Myometrial cell (primary cell): Measurements from ENCODE around the gene TPSG1. TPM values are rescaled to one million over a fixed set of nuclear protein-coding genes. Genes with fewer than 3 reads are reported as not detected.

ENCODE experiments used
- total RNA-seq: library from RNA; depleted of rRNA; stranded (reverse); fragments of >200 nt; gene quantifications from 2 replicates; pipeline ENCODE4 v1.2.3, GENCODE V29; 2015

The TPSG1 gene
- not detected in 2 replicates for total RNA-seq

GRCh38 chr16:1225051-1225451, at the start of gene TPSG1:
Gene TPSG1 (minus strand): TSS chr16:1225268. CDS start chr16:1225252, 16 bp downstream.

GRCh38 chr16:1255276-1256122, 30.4 kb upstream of the TPSG1 start, which contains the start of gene TPSD1:
Gene TPSD1 (plus strand): TSS chr16:1256069. CDS start chr16:1256281, 212 bp downstream.

GRCh38 chr16:1240436-1240835, 15.4 kb upstream of the TPSG1 start, which contains the start of gene TPSAB1:
Gene TPSAB1 (plus strand): TSS chr16:1240705. CDS start chr16:1240939, 234 bp downstream.

GRCh38 chr16:1230084-1230470, 5.0 kb upstream of the TPSG1 start, which contains the start of gene TPSB2:
Gene TPSB2 (minus strand): TSS chr16:1230184. CDS start chr16:1229951, 233 bp downstream.

Other genes starting within 250 kb of the TPSG1 start
- gene SOX8, start 243.5 kb downstream of the TPSG1 start, total RNA-seq: under 0.01 TPM in 1 of 2 replicates, not detected in the other
- gene SSTR5, start 152.5 kb downstream of the TPSG1 start, total RNA-seq: not detected in 2 replicates
- gene C1QTNF8, start 129.0 kb downstream of the TPSG1 start, total RNA-seq: not detected in 2 replicates
- 8.7 and 9.2 TPM in 2 replicates for gene CACNA1H, start 72.2 kb downstream of the TPSG1 start, total RNA-seq
- not detected in 2 replicates for gene TPSB2, start 4.9 kb upstream of the TPSG1 start, total RNA-seq
- not detected in 2 replicates for gene TPSAB1, start 15.4 kb upstream of the TPSG1 start, total RNA-seq
- gene TPSD1, start 30.8 kb upstream of the TPSG1 start, total RNA-seq: not detected in 2 replicates
- gene UBE2I, start 84.4 kb upstream of the TPSG1 start, total RNA-seq: 69.6 and 90.8 TPM in 2 replicates
- gene BAIAP3, start 108.4 kb upstream of the TPSG1 start, total RNA-seq: 0.53 and 1.4 TPM in 2 replicates
- 111 and 113 TPM in 2 replicates for gene TSR3, start 126.6 kb upstream of the TPSG1 start, total RNA-seq
- gene GNPTG, start 126.7 kb upstream of the TPSG1 start, total RNA-seq: 34.7 and 62.6 TPM in 2 replicates
- 5.8 and 10.4 TPM in 2 replicates for gene UNKL, start 189.4 kb upstream of the TPSG1 start, total RNA-seq
- 15.0 and 26.4 TPM in 2 replicates for gene UQCC4, start 195.5 kb upstream of the TPSG1 start, total RNA-seq
- gene PERCC1, start 205.8 kb upstream of the TPSG1 start, total RNA-seq: not detected in 2 replicates
- not detected in 2 replicates for gene CCDC154, start 219.3 kb upstream of the TPSG1 start, total RNA-seq
- 41.6 and 50.5 TPM in 2 replicates for gene CLCN7, start 249.8 kb upstream of the TPSG1 start, total RNA-seq